Astrocyte of the spinal cord (primary cell): Measurements from ENCODE around the gene ZNF280D.

Experiments
- DNase-seq: peaks from one replicate; pipeline ENCODE4 v3.0.0; 2011; ENCODE audit warnings: low read depth, low spot score
- H3K4me3 ChIP-seq: 2 replicates; pipeline ENCODE4 v1.5.1; 2011; ENCODE audit warnings: low read depth, mild to moderate bottlenecking, low read length, moderate library complexity
- CTCF ChIP-seq: IDR thresholded peaks from 2 replicates; pipeline ENCODE4 v1.5.1; 2012; ENCODE audit warnings: low read depth, mild to moderate bottlenecking, low read length, inconsistent platforms
- in situ Hi-C: cut with HindIII; loops from 2 replicates; pipeline ENCODE4 v1.10.0; 2017; ENCODE audit warnings: low sequenced_read_pairs

Gene ZNF280D

GRCh38 chr15:56698270-56698669 lies 35.0 kb downstream of the ZNF280D start:
- in situ Hi-C loops: no loop called here
- H3K4me3 ChIP-seq: no peak overlapping the region
- no peak for DNase-seq
- TF ChIP-seq CTCF: no peak

GRCh38 chr15:56693761-56694160 lies 39.5 kb downstream of the ZNF280D start:
- in situ Hi-C loops: no loop called here
- H3K4me3 ChIP-seq: no peak overlapping the region
- no peak for TF ChIP-seq CTCF
- DNase-seq: no peak

GRCh38 chr15:56690733-56691132 lies 42.6 kb downstream of the ZNF280D start:
- DNase-seq: no peak
- no peak for TF ChIP-seq CTCF
- in situ Hi-C loops: no loop called here
- H3K4me3 ChIP-seq: no peak overlapping the region

GRCh38 chr15:56683908-56684307 lies 49.4 kb downstream of the ZNF280D start:
- in situ Hi-C loops: no loop called here

GRCh38 chr15:56681113-56681512 lies 52.2 kb downstream of the ZNF280D start:
- in situ Hi-C loops: no loop called here
- DNase-seq: no peak
- no peak overlapping the region for H3K4me3 ChIP-seq
- TF ChIP-seq CTCF: no peak

More at GRCh38 chr15:56683908-56684307, 49.4 kb downstream of the ZNF280D start:
- DNase-seq: no peak
- TF ChIP-seq CTCF: no peak
- H3K4me3 ChIP-seq: no peak overlapping the region

GRCh38 chr15:56679225-56679624 lies 54.1 kb downstream of the ZNF280D start:
- no peak for TF ChIP-seq CTCF
- H3K4me3 ChIP-seq: no peak overlapping the region
- no peak for DNase-seq
- in situ Hi-C loops: no loop called here

GRCh38 chr15:56678571-56678970 lies 54.7 kb downstream of the ZNF280D start:
- TF ChIP-seq CTCF: no peak
- in situ Hi-C loops: no loop called here
- no peak for DNase-seq
- H3K4me3 ChIP-seq: no peak overlapping the region
